Esophagus muscularis mucosa (tissue), 2 donors: Measurements from ENCODE around the gene HMX3.

ENCODE experiments used
- EP300 ChIP-seq: sonication (generic); formaldehyde crosslinking; IDR thresholded peaks from one replicate; pipeline ENCODE4 v1.6.1; 2017; ENCODE audit warnings: antibody characterized with exemption
- POLR2A ChIP-seq: fragments of 450-650 bp; IDR thresholded peaks from one replicate; pipeline ENCODE4 v1.6.1; 2017; ENCODE audit warnings: antibody characterized with exemption, moderate library complexity, mild to moderate bottlenecking, low read depth

- TF ChIP-seq POLR2A (no peak), EP300 (no peak)
Observed at GRCh38 chr10:123164319-123164718, 28.5 kb downstream of the HMX3 start.
